HepG2 (cell line): ENCODE measurements around the gene SYNE1. TPM values are rescaled to one million over a fixed set of nuclear protein-coding genes. Genes with fewer than 3 reads are reported as not detected.
A peak's percentile ranks its signal among the peaks of the same experiment; 100 is the strongest.

ENCODE experiments used
- CEBPZ ChIP-seq: IDR thresholded peaks from 2 replicates; pipeline ENCODE4 v1.6.1; 2012; ENCODE audit warnings: low read length, improper control_type of control experiment
- CHCHD3 ChIP-seq: sonication (generic); formaldehyde crosslinking; IDR thresholded peaks from 2 replicates; pipeline ENCODE4 v1.8.0; 2022; ENCODE audit warnings: mild to moderate bottlenecking, missing genetic modification reagents, moderate library complexity
- FOXA3 ChIP-seq: IDR thresholded peaks from 2 replicates; pipeline ENCODE4 v1.6.1; 2016; ENCODE audit warnings: missing genetic modification reagents, missing compliant biosample characterization
- GABPB1 ChIP-seq: IDR thresholded peaks from 2 replicates; pipeline ENCODE4 v1.6.1; 2016; ENCODE audit warnings: mild to moderate bottlenecking, missing genetic modification reagents, moderate library complexity, missing compliant biosample characterization
- GMEB2 ChIP-seq: IDR thresholded peaks from 2 replicates; pipeline ENCODE4 v1.6.1; 2016; ENCODE audit warnings: missing biosample characterization, missing genetic modification reagents, low read depth
- HES4 ChIP-seq: sonication (generic); formaldehyde crosslinking; IDR thresholded peaks from 2 replicates; pipeline ENCODE4 v1.9.0; 2021; ENCODE audit warnings: mild to moderate bottlenecking, missing genetic modification reagents, borderline replicate concordance
- IRF1 ChIP-seq: sonication (generic); formaldehyde crosslinking; IDR thresholded peaks from 2 replicates; pipeline ENCODE4 v1.4.0; 2020; ENCODE audit warnings: low read depth, mild to moderate bottlenecking, missing genetic modification reagents
- MXD1 ChIP-seq: sonication (generic); formaldehyde crosslinking; IDR thresholded peaks from 2 replicates; pipeline ENCODE4 v1.4.0; 2020; ENCODE audit warnings: mild to moderate bottlenecking, missing genetic modification reagents
- PRDM10 ChIP-seq: sonication (generic); formaldehyde crosslinking; IDR thresholded peaks from 2 replicates; pipeline ENCODE4 v1.4.0; 2020; ENCODE audit warnings: low read depth, missing genetic modification reagents
- SRF ChIP-seq: IDR thresholded peaks from 2 replicates; pipeline ENCODE4 v1.6.1; 2011; ENCODE audit warnings: mild to moderate bottlenecking, low read depth, low read length, moderate library complexity
- SSRP1 ChIP-seq: IDR thresholded peaks from 2 replicates; pipeline ENCODE4 v1.6.1; 2016; ENCODE audit warnings: control low read depth
- TBX3 ChIP-seq: fragments of 450-650 bp; IDR thresholded peaks from 2 replicates; pipeline ENCODE4 v1.6.1; 2017; ENCODE audit warnings: antibody characterized with exemption, mild to moderate bottlenecking, inconsistent platforms, borderline replicate concordance
- ZKSCAN1 ChIP-seq: fragments of 150-350 bp; IDR thresholded peaks from 2 replicates; pipeline ENCODE4 v1.6.1; 2014; ENCODE audit warnings: low read length
- ZNF468 ChIP-seq: sonication (generic); formaldehyde crosslinking; IDR thresholded peaks from 2 replicates; pipeline ENCODE4 v1.8.0; 2022; ENCODE audit warnings: mild to moderate bottlenecking, moderate library complexity, missing genetic modification reagents
- ZNF557 ChIP-seq: sonication (generic); formaldehyde crosslinking; IDR thresholded peaks from 2 replicates; pipeline ENCODE4 v1.4.0; 2020; ENCODE audit warnings: missing genetic modification reagents
- ZNF644 ChIP-seq: IDR thresholded peaks from 2 replicates; pipeline ENCODE4 v1.6.1; 2016; ENCODE audit warnings: low read depth
- ZNF773 ChIP-seq: sonication (generic); formaldehyde crosslinking; IDR thresholded peaks from 2 replicates; pipeline ENCODE4 v1.4.0; 2020; ENCODE audit warnings: missing genetic modification reagents, borderline replicate concordance
- ZNF777 ChIP-seq: sonication (generic); formaldehyde crosslinking; IDR thresholded peaks from 2 replicates; pipeline ENCODE4 v1.4.0; 2020; ENCODE audit warnings: missing genetic modification reagents
- ZNF816 ChIP-seq: sonication (generic); formaldehyde crosslinking; IDR thresholded peaks from 2 replicates; pipeline ENCODE4 v1.8.0; 2022; ENCODE audit warnings: missing genetic modification reagents, mild to moderate bottlenecking, borderline replicate concordance
- polyA plus RNA-seq, 8 experiments: library from polyadenylated mRNA; depleted of rRNA in 3 of 8; stranded (reverse) in 7 of 8; unstranded in 1 of 8; fragments of >200 nt; fragmentation: Illumina TruSeq in 4 of 8; extraction: Trizol in 4 of 8; gene quantifications; 2 replicates each; pipeline versions ENCODE4 v1.2.1 to v1.2.3, GENCODE V29; 2011 to 2016; ENCODE audit warnings: low read depth in 4 of 8, missing spikeins in 1 of 8, mixed read lengths in 1 of 8; ENCODE audit not compliant: insufficient read depth in 1 of 8
- total RNA-seq, 5 experiments: library from RNA; depleted of rRNA; stranded (reverse); fragments of >200 nt; fragmentation: Illumina TruSeq; extraction: Trizol; gene quantifications; 2 replicates each; pipeline ENCODE4 v1.2.3, GENCODE V29; 2016; ENCODE audit warnings: low read depth in 1 of 5
- TF ChIP-seq, protein P1 (sequence below): sonication (generic); formaldehyde crosslinking; IDR thresholded peaks from 2 replicates; pipeline ENCODE4 v1.8.1; 2023; ENCODE audit warnings: mild to moderate bottlenecking, missing genetic modification reagents

SYNE1 gene
- total and polyA plus RNA-seq, 2 of the 13 experiments (the other 11 are each of a cell fraction or from before 2014, with no cell fraction given) = 5.5 to 15.9 TPM

DNA sequence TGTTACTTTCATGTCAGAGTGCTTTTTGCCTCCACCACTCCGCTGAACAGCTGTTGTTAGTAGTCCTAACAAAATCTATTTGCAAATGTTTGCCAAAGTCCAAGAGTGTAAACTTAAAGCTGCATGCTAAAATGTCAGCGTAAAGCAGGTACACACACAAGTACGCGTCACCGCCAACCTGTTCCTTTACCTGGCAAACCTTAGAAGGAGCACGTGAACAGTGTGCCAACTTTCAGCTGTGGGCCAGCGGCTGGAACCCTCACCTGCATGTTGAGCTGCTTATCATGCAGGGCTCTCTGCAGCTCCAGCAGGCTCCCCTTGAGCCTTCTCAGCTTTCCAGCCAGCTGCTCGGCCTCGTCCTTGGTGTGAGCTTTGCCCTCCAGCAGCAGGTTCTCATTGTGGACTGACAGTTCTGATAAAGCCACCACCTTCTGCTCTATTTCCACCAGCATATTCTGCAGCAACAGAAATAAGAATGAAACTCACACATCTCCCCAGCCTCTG lies 359.3 kb downstream of the SYNE1 start (continued):
- no peak for TF ChIP-seq MXD1 (CRISPR knock-in tag)
- no peak for TF ChIP-seq TBX3
- 0 out of 2 replicates have a peak, but pooled peaks have one; percentile 32 for TF ChIP-seq SSRP1 (CRISPR knock-in tag)
- no peak for TF ChIP-seq HES4
- TF ChIP-seq ZNF468 (CRISPR knock-in tag) = no peak
- TF ChIP-seq GABPB1 (CRISPR knock-in tag) = 0 out of 2 replicates have a peak, but pooled peaks have one; percentile 29
- TF ChIP-seq PRDM10 (CRISPR knock-in tag) = no peak
- TF ChIP-seq ZNF773 = no peak
- TF ChIP-seq IRF1 (CRISPR knock-in tag) = no peak
- no peak for TF ChIP-seq ZNF557 (CRISPR knock-in tag)
- TF ChIP-seq ZNF777 (CRISPR knock-in tag) = no peak
- TF ChIP-seq ZNF816 = no peak
- TF ChIP-seq SRF = no peak
- TF ChIP-seq GMEB2 (CRISPR knock-in tag) = no peak
- TF ChIP-seq FOXA3 (CRISPR knock-in tag) = peak; percentile 72
- TF ChIP-seq ZNF644 (CRISPR knock-in tag) = peak; percentile 66; the same call in 1 of the 2 replicates
- TF ChIP-seq, protein P1, sequence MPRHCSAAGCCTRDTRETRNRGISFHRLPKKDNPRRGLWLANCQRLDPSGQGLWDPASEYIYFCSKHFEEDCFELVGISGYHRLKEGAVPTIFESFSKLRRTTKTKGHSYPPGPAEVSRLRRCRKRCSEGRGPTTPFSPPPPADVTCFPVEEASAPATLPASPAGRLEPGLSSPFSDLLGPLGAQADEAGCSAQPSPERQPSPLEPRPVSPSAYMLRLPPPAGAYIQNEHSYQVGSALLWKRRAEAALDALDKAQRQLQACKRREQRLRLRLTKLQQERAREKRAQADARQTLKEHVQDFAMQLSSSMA (CRISPR knock-in tag) = no peak
- no peak for TF ChIP-seq CHCHD3 (CRISPR knock-in tag)
- no peak for TF ChIP-seq ZKSCAN1
- TF ChIP-seq CEBPZ = no peak
